Erythroblast (primary cell): ENCODE data around the gene DEPDC5.
"Not testable (repeated sequence)": the region's sequence is repeated elsewhere in the genome, so short reads cannot be mapped to it uniquely, and the experiment has no call there.

ENCODE experiments used
- GATA1 ChIP-seq: IDR thresholded peaks from 2 replicates; pipeline ENCODE4 v1.6.1; 2011; ENCODE audit warnings: low read depth, mild to moderate bottlenecking, control low read depth, low read length, moderate library complexity
- POLR2A ChIP-seq: IDR thresholded peaks from 2 replicates; pipeline ENCODE4 v1.6.1; 2011; ENCODE audit warnings: mild to moderate bottlenecking, low read length

GRCh38 chr22:31758860-31759259, 5.0 kb downstream of the DEPDC5 start:
- not testable (repeated sequence) for TF ChIP-seq POLR2A, GATA1
